ENCODE results near the gene FCRLB. TPM values are rescaled to one million over a fixed set of nuclear protein-coding genes. Genes with fewer than 3 reads are reported as not detected.

The FCRLB gene
- total and polyA plus RNA-seq, 9 of the 15 experiments (the other 6 are each of a cell fraction or from before 2014, with no cell fraction given) = 0.20 to 4.6 (median 1.3) TPM

DNA sequence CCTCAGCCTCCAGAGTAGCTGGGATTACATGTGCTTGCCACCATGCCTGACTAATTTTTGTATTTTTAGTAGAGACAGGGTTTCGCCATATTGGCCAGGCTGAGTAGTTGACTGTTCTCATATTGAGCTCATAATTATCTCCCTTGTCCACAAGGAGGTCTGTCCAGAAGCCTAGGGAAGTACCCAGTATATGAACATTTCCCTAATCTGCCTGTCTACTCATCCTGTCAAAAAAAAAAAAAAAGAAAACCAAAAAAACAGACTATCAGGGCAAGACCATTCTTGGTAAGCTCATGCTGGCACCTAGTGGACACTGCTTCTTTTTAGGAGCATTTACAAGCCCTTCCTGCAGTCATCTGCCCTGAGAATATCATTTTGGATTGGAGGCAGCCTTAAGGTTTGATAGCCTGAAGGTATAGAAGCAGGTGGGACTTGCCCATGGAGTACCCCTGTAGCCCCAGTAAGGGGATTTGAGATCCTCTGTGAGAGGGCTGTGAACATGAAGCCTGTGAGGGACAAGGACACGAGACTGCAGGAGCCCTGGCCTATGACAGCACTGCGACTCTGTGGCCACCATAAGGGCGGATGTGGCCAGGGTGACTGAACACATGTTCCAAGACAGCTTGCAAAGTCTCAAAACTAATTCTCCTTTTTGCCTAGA is 17.4 kb downstream of the FCRLB start (continued):
- TF ChIP-seq TFE3 (CRISPR knock-in tag; IDR thresholded peaks at IDR 0.05) (no peak), TRIM28 (IDR thresholded peaks at IDR 0.05) (peak; percentile 46; the same call in 1 of the 2 replicates), NONO (IDR thresholded peaks at IDR 0.05; ENCODE audit: low read depth in 2 of 2, low read length in 1 of 2) (no peak), MAFG (tag; conservative IDR thresholded peaks at IDR 0.05) (peak; percentile 34), CSDE1 (IDR thresholded peaks at IDR 0.05) (no peak; a peak in 1 of 4 replicates), MED1 (CRISPR knock-in tag; IDR thresholded peaks at IDR 0.05; ENCODE audit: borderline replicate concordance) (no peak), BCOR (IDR thresholded peaks at IDR 0.05) (peak; percentile 75; the same call in 1 of the 2 replicates), ZNF766 (CRISPR knock-in tag; conservative IDR thresholded peaks at IDR 0.05) (no peak; the same call in 1 of the 2 replicates), PTRF (tag; IDR thresholded peaks at IDR 0.05) (no peak), SREBF1 (IDR thresholded peaks at IDR 0.05; ENCODE audit: borderline replicate concordance, low read depth, low read length) (no peak), SAFB (IDR thresholded peaks at IDR 0.05; ENCODE audit: borderline replicate concordance, low read depth, low read length) (no peak), KLF10 (CRISPR knock-in tag; IDR thresholded peaks at IDR 0.05) (no peak), MXI1 (IDR thresholded peaks at IDR 0.05; ENCODE audit: low read depth, low read length) (no peak), NEUROD1 (IDR thresholded peaks at IDR 0.05; ENCODE audit: borderline replicate concordance, low read depth, low read length, partially characterized antibody) (no peak), SAFB2 (IDR thresholded peaks at IDR 0.05; ENCODE audit: borderline replicate concordance, low read depth, low read length, severe bottlenecking) (no peak), HDAC3 (IDR thresholded peaks at IDR 0.05; ENCODE audit: borderline replicate concordance, partially characterized antibody) (no peak), PHF21A (IDR thresholded peaks at IDR 0.05; ENCODE audit: borderline replicate concordance, low read depth) (peak; percentile 23; the same call in 1 of the 2 replicates), SMARCC2 (IDR thresholded peaks at IDR 0.05; ENCODE audit: low read depth) (no peak), NFE2 (IDR thresholded peaks at IDR 0.05; ENCODE audit: low read depth) (peak; percentile 48), JUN (IDR thresholded peaks at IDR 0.05; ENCODE audit: borderline replicate concordance, low read depth, low read length) (peak; percentile 49; the same call in 1 of the 2 replicates), JUN (CRISPR knock-in tag; IDR thresholded peaks at IDR 0.05; ENCODE audit: borderline replicate concordance) (no peak), KAT8 (IDR thresholded peaks at IDR 0.05; ENCODE audit: low read depth) (no peak)
- TF ChIP-seq, protein P1, sequence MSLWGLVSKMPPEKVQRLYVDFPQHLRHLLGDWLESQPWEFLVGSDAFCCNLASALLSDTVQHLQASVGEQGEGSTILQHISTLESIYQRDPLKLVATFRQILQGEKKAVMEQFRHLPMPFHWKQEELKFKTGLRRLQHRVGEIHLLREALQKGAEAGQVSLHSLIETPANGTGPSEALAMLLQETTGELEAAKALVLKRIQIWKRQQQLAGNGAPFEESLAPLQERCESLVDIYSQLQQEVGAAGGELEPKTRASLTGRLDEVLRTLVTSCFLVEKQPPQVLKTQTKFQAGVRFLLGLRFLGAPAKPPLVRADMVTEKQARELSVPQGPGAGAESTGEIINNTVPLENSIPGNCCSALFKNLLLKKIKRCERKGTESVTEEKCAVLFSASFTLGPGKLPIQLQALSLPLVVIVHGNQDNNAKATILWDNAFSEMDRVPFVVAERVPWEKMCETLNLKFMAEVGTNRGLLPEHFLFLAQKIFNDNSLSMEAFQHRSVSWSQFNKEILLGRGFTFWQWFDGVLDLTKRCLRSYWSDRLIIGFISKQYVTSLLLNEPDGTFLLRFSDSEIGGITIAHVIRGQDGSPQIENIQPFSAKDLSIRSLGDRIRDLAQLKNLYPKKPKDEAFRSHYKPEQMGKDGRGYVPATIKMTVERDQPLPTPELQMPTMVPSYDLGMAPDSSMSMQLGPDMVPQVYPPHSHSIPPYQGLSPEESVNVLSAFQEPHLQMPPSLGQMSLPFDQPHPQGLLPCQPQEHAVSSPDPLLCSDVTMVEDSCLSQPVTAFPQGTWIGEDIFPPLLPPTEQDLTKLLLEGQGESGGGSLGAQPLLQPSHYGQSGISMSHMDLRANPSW (CRISPR knock-in tag; IDR thresholded peaks at IDR 0.05) = no peak
- TF ChIP-seq, protein P2, sequence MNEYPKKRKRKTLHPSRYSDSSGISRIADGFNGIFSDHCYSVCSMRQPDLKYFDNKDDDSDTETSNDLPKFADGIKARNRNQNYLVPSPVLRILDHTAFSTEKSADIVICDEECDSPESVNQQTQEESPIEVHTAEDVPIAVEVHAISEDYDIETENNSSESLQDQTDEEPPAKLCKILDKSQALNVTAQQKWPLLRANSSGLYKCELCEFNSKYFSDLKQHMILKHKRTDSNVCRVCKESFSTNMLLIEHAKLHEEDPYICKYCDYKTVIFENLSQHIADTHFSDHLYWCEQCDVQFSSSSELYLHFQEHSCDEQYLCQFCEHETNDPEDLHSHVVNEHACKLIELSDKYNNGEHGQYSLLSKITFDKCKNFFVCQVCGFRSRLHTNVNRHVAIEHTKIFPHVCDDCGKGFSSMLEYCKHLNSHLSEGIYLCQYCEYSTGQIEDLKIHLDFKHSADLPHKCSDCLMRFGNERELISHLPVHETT (CRISPR knock-in tag; conservative IDR thresholded peaks at IDR 0.05 in 1 of 2, IDR thresholded peaks at IDR 0.05 in 1 of 2) = peak in 1 of 2 experiments; percentile 58; a peak in 1 of 4 replicates

Measured in K562 (cell line).